Endothelial cell of umbilical vein (primary cell): ENCODE results near the gene NFKBIE. TPM values are rescaled to one million over a fixed set of nuclear protein-coding genes. Genes with fewer than 3 reads are reported as not detected.

Experiments used
- BruUV-seq: library from RNA; stranded (reverse); fragments of 400-500 nt; replicated peaks from 2 replicates; lab custom pipeline; 2021; lab: Mats Ljungman, UMichigan
- CTCF ChIA-PET: fragments of 300-600, 350-600 bp; sonication (Branson Sonifier 250); formaldehyde crosslinking; loops from one replicate; lab custom pipeline; 2021; ENCODE audit warnings: antibody characterized with exemption, inconsistent platforms; lab: Charles Lee
- POLR2A ChIA-PET: fragments of 300-600, 350-600 bp; sonication (Branson Sonifier 250); formaldehyde crosslinking; loops from one replicate; lab custom pipeline; 2021; ENCODE audit warnings: antibody characterized with exemption, inconsistent platforms; lab: Charles Lee
- DNase-seq: peaks from one replicate; pipeline ENCODE4 v3.0.0-alpha.2; 2011; ENCODE audit warnings: low read depth, low spot score
- FAIRE-seq: peaks from 2 replicates; lab custom pipeline; 2011; peaks lifted over from hg19 to GRCh38; lab: Jason Lieb, UNC
- H2AFZ ChIP-seq: 2 replicates; pipeline ENCODE4 v1.6.0; 2012; ENCODE audit warnings: low read depth, low read length, control low read depth, inconsistent platforms
- H3K27ac ChIP-seq: 2 replicates; pipeline ENCODE4 v1.5.1; 2011; ENCODE audit warnings: low read depth, mild to moderate bottlenecking, control low read depth, low read length, moderate library complexity; ENCODE audit not compliant: insufficient read depth
- H3K27me3 ChIP-seq, 2 experiments: 2 replicates each; pipeline versions ENCODE4 v1.6.0 to v1.6.1; 2011; ENCODE audit warnings: low read length in 2 of 2, mixed read lengths in 1 of 2; ENCODE audit not compliant: control insufficient read depth in 2 of 2, insufficient read depth in 2 of 2
- H3K36me3 ChIP-seq, 2 experiments: 2 replicates in 1 of 2; 3 replicates in 1 of 2; pipeline ENCODE4 v1.5.1; 2011; ENCODE audit warnings: low read length in 2 of 2, mild to moderate bottlenecking in 1 of 2, moderate library complexity in 1 of 2; ENCODE audit not compliant: control insufficient read depth in 2 of 2, insufficient read depth in 2 of 2; ENCODE audit errors: extremely low read depth in 1 of 2
- H3K4me1 ChIP-seq: 3 replicates; pipeline ENCODE4 v1.5.1; 2011; ENCODE audit warnings: mild to moderate bottlenecking, low read length; ENCODE audit not compliant: control insufficient read depth, insufficient read depth; ENCODE audit errors: extremely low read depth
- H3K4me2 ChIP-seq: 2 replicates; pipeline ENCODE4 v1.6.1; 2011; ENCODE audit warnings: low read length, control low read depth, mixed read lengths; ENCODE audit not compliant: insufficient read depth
- H3K4me3 ChIP-seq, 3 experiments: fragments of 200-600 bp in 1 of 3; sonication (generic), shearing (Covaris generic) in 1 of 3; replicated peaks in 1 of 3; 2 replicates each; pipeline ENCODE4 v1.5.1; 2011 to 2016; ENCODE audit warnings: control low read depth in 3 of 3, low read length in 3 of 3, mild to moderate bottlenecking in 2 of 3, inconsistent platforms in 1 of 3, low read depth in 1 of 3, moderate library complexity in 1 of 3; ENCODE audit not compliant: insufficient read depth in 1 of 3
- H3K79me2 ChIP-seq: 2 replicates; pipeline ENCODE4 v1.6.0; 2012; ENCODE audit warnings: low read length, inconsistent platforms; ENCODE audit not compliant: control insufficient read depth, insufficient read depth
- H3K9ac ChIP-seq: replicated peaks from 2 replicates; pipeline ENCODE3; 2011; ENCODE audit warnings: low read length, control low read depth; ENCODE audit not compliant: insufficient read depth; ENCODE audit errors: extremely low read depth
- H3K9me1 ChIP-seq: replicated peaks from 3 replicates; pipeline ENCODE4 v1.6.0; 2011; ENCODE audit warnings: mild to moderate bottlenecking, low read length; ENCODE audit not compliant: control insufficient read depth, insufficient read depth; ENCODE audit errors: extremely low read depth
- H3K9me3 ChIP-seq: replicated peaks from 2 replicates; pipeline ENCODE4 v1.5.1; 2012; ENCODE audit warnings: low read length, inconsistent platforms; ENCODE audit not compliant: control insufficient read depth, insufficient read depth
- H4K20me1 ChIP-seq: replicated peaks from 2 replicates; pipeline ENCODE3; 2011; ENCODE audit warnings: mild to moderate bottlenecking, low read length; ENCODE audit not compliant: control insufficient read depth, insufficient read depth; ENCODE audit errors: extremely low read depth
- CTCF ChIP-seq, 2 donors: IDR thresholded peaks; 1 replicate in 1 of 2; 2 replicates in 1 of 2; pipeline ENCODE4 v1.5.1; 2011; ENCODE audit warnings: low read length in 2 of 2, mild to moderate bottlenecking in 2 of 2, moderate library complexity in 2 of 2, control low read depth in 1 of 2, inconsistent platforms in 1 of 2, low read depth in 1 of 2; ENCODE audit not compliant: insufficient read depth in 1 of 2; ENCODE audit errors: extremely low read depth in 1 of 2
- EZH2 ChIP-seq: IDR thresholded peaks from 2 replicates; pipeline ENCODE4 v1.6.1; 2012; ENCODE audit warnings: borderline replicate concordance, low read depth, mild to moderate bottlenecking, moderate library complexity, low read length, inconsistent platforms; ENCODE audit not compliant: severe bottlenecking
- FOS ChIP-seq: IDR thresholded peaks from 2 replicates; pipeline ENCODE4 v1.6.1; 2011; ENCODE audit warnings: mild to moderate bottlenecking, low read length, moderate library complexity, borderline replicate concordance; ENCODE audit not compliant: insufficient read depth
- GATA2 ChIP-seq: IDR thresholded peaks from 2 replicates; pipeline ENCODE4 v1.7.0; 2011; ENCODE audit warnings: low read depth, mild to moderate bottlenecking, moderate library complexity, mixed read lengths, low read length; ENCODE audit not compliant: insufficient read length, insufficient read depth
- JUN ChIP-seq: IDR thresholded peaks from 2 replicates; pipeline ENCODE4 v1.6.1; 2011; ENCODE audit warnings: borderline replicate concordance, low read depth; ENCODE audit not compliant: insufficient read length, insufficient read depth
- MAX ChIP-seq: IDR thresholded peaks from 2 replicates; pipeline ENCODE4 v1.6.1; 2011; ENCODE audit not compliant: insufficient read depth, insufficient read length
- MYC ChIP-seq: IDR thresholded peaks from one replicate; pipeline ENCODE4 v1.6.1; 2011; ENCODE audit warnings: mild to moderate bottlenecking, low read depth, low read length
- POLR2A ChIP-seq: IDR thresholded peaks from 2 replicates; pipeline ENCODE4 v1.6.1; 2012; ENCODE audit warnings: low read depth, mild to moderate bottlenecking, control low read depth, low read length
- POLR2AphosphoS5 ChIP-seq: IDR thresholded peaks from 2 replicates; pipeline ENCODE4 v1.6.1; 2012; ENCODE audit warnings: low read depth, mild to moderate bottlenecking, control low read depth, low read length, moderate library complexity; ENCODE audit not compliant: insufficient read depth
- dilution Hi-C: fragments of 300-500 bp; cut with MboI; formaldehyde crosslinking; loops from one replicate; pipeline ENCODE4 v1.15.0; 2019; ENCODE audit warnings: low sequenced_read_pairs; ENCODE audit not compliant: extremely low pct_ligation_motif_present
- intact Hi-C: fragments of 100-400 bp; cut with micrococcal nuclease; formaldehyde crosslinking; loops from one replicate; pipeline ENCODE4 v1.10.0; 2022
- polyA plus RNA-seq, 4 experiments: library from polyadenylated mRNA; depleted of rRNA in 3 of 4; stranded (reverse) in 3 of 4; unstranded in 1 of 4; fragments of >200 nt; gene quantifications; 2 replicates each; pipeline versions ENCODE4 v1.2.1 to v1.2.3, GENCODE V29; 2011 to 2012; ENCODE audit warnings: missing spikeins in 1 of 4
- total RNA-seq: library from RNA; stranded (reverse); gene quantifications from 2 replicates; pipeline ENCODE4 v1.2.3, GENCODE V29; 2021

Gene NFKBIE
- total and polyA plus RNA-seq, 2 donors (not counting 3 experiments of a cell fraction or from before 2014, with no cell fraction given): 19.0 to 22.6 TPM

GRCh38 chr6:44230034-44230675 lies 35.2 kb downstream of the NFKBIE start:
- H3K4me2 ChIP-seq: no peak overlapping the region
- H2AFZ ChIP-seq: no peak overlapping the region
- intact Hi-C loops (no loop called here), dilution Hi-C loops (loop anchor here (10.0 kb wide), 1 partner anchor 125 kb away; no protein-coding TSS in a partner anchor)
- no peaks in the 10 kb centered on the region for H3K9me1 ChIP-seq
- ChIA-PET POLR2A (interaction anchor here (1.2 kb wide), 1 partner anchor 9 kb away, joined by 3 read pairs; no protein-coding TSS in a partner anchor), CTCF (interaction anchor here (1.5 to 2.2 kb wide), 2 partner anchors 13 to 57 kb away, joined by 4 to 11 read pairs; no protein-coding TSS in a partner anchor)
- no peak overlapping the region for H3K4me3 ChIP-seq
- DNase-seq (no peak), FAIRE-seq (no peak)
- H4K20me1 ChIP-seq: no peaks in the 10 kb centered on the region
- no peak overlapping the region for H3K9ac ChIP-seq
- peaks cover 33% of the 10 kb centered on the region for H3K4me1 ChIP-seq
- H3K27me3 ChIP-seq: no peaks in the 10 kb centered on the region
- peaks cover 12 to 36% of the 10 kb centered on the region in 2 experiments for H3K36me3 ChIP-seq
- TF ChIP-seq EZH2 (no peak), CTCF (IDR thresholded peaks at IDR 0.05; ENCODE audit: extremely low read depth in 1 of 2, insufficient read depth in 1 of 2, low read depth in 1 of 2, low read length in 2 of 2) (no peak), GATA2 (no peak), MYC (no peak), FOS (no peak), MAX (no peak), POLR2A (no peak), JUN (no peak), POLR2AphosphoS5 (no peak)
- H3K9me3 ChIP-seq: no peaks in the 10 kb centered on the region
- H3K79me2 ChIP-seq: peaks cover 51% of the 10 kb centered on the region
- no peak overlapping the region for H3K27ac ChIP-seq
- no TSS peak for BruUV-seq
